ENCODE results near the gene BTN1A1. TPM values are rescaled to one million over a fixed set of nuclear protein-coding genes. Genes with fewer than 3 reads are reported as not detected.

BTN1A1 gene
- total RNA-seq, 1 donor from 2014 or later, result not detected

DNA sequence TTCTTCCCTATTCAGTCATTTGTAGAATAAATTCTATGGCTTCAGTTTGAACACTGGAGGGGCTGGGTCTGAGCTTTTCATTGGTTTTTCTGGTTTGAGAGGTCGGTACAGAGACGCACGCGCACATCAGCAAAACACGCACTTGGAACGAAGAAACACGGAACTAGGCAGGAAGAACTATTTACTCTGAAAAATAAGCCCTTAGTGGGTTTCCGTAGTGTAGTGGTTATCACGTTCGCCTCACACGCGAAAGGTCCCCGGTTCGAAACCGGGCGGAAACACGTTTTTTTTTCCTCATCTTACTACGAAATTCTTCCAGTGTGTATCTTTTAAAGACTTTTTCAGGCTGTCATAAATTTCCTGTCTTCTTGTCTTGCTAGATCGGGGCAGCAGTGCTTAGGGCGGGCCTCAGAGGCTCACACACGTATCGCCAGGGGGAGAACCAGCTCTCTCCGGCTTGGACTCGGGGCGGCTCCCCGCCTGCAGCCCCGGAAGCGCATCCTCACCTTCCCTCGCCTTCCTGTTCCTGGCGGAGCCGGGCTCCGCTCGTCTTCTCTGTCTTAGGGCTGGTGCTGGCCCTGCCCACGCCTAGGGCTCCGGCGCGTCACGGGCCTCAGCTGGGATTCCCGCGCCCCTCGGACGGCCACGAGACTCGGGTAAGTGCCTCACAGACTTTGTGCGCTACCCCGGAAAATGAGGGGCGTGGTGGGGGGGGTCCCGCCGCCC is 37.9 kb downstream of the BTN1A1 start, which contains the start of gene HMGN4:
TSS of gene HMGN4 (plus strand) at position 521 of the 726 bp plus-strand sequence. CDS start 6,841 bp downstream, outside the sequence.
- H3K4me1 ChIP-seq, result peaks cover 18% of the 10 kb centered on the region

DNA sequence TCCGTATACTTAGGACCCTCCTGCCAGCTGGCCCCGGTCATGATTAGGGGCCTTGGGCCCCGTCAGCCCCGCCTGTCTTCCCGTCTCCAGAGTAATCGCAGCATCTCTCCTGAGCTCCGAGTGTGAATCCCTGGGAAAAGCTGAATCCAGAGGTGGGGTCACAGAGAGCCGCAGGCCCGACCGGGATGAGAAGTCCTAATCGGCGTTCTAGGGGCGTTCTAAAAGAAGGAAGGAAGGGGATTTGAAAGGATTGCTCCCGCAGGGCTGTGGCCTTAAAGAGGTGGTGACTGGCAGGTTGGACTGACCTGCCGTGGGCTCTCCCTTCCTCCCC is 38.4 kb downstream of the BTN1A1 start:
- Mint-ChIP-seq H3K27me3 (ENCODE audit: insufficient read depth, low read depth) (peaks cover 15% of the 10 kb centered on the region), H3K4me3 (peak overlapping the region; percentile 99), H3K9me3 (peaks cover 5% of the 10 kb centered on the region), H3K27ac (peak overlapping the region; percentile 100), H3K36me3 (peaks cover 10% of the 10 kb centered on the region), H3K4me1 (peaks cover 43% of the 10 kb centered on the region)
- H3K4me2 ChIP-seq, result peak overlapping the region; percentile 92
- peaks cover 42% of the 10 kb centered on the region for H3K79me2 ChIP-seq (ENCODE audit: low read depth)
- peak overlapping the region; percentile 92 for H3K27ac ChIP-seq
- H3F3A ChIP-seq (ENCODE audit: low read depth), result peaks cover 44% of the 10 kb centered on the region
- peaks cover 5% of the 10 kb centered on the region for H4K20me1 ChIP-seq (ENCODE audit: low read depth)
- peak overlapping the region; percentile 79 for H3K4me3 ChIP-seq
- H3K27me3 ChIP-seq, result no peaks in the 10 kb centered on the region
- DNase-seq (ENCODE audit: low spot score), result peak; percentile 76
- peak overlapping the region; percentile 56 for H3K9ac ChIP-seq
- TF ChIP-seq EZH2 (IDR thresholded peaks at IDR 0.05) (no peak), CTCF (IDR thresholded peaks at IDR 0.05) (no peak), EZH2phosphoT487 (IDR thresholded peaks at IDR 0.05) (no peak)
- H2AFZ ChIP-seq (replicated peaks), result peak overlapping the region; percentile 57
- no peaks in the 10 kb centered on the region for H3K36me3 ChIP-seq
- H3K4me1 ChIP-seq, result peaks cover 18% of the 10 kb centered on the region
- no peaks in the 10 kb centered on the region for H3K9me3 ChIP-seq (ENCODE audit: low read depth)

More for the DNA sequence above, 37.9 kb downstream of the BTN1A1 start, which contains the start of gene HMGN4:
- peak within 1 kb of the TSS; percentile 100 for H3K27ac Mint-ChIP-seq
- H3F3A ChIP-seq (ENCODE audit: low read depth), result peaks cover 44% of the 10 kb centered on the region
- H3K4me2 ChIP-seq, result peak within 1 kb of the TSS; percentile 92
- peak within 1 kb of the TSS; percentile 92 for H3K27ac ChIP-seq
- H3K4me3 Mint-ChIP-seq, result peak within 1 kb of the TSS; percentile 99
- H3K36me3 ChIP-seq, result no peaks in the 10 kb centered on the region
- H3K36me3 Mint-ChIP-seq, result peaks cover 8% of the 10 kb centered on the region
- H3K9me3 Mint-ChIP-seq, result peaks cover 6% of the 10 kb centered on the region
- peaks cover 42% of the 10 kb centered on the region for H3K79me2 ChIP-seq (ENCODE audit: low read depth)
- no peak for TF ChIP-seq EZH2 (IDR thresholded peaks at IDR 0.05)
- TF ChIP-seq EZH2phosphoT487 (IDR thresholded peaks at IDR 0.05), result no peak
- no peak for TF ChIP-seq CTCF (IDR thresholded peaks at IDR 0.05)
- H3K27me3 ChIP-seq, result no peaks in the 10 kb centered on the region
- peak within 1 kb of the TSS; percentile 56 for H3K9ac ChIP-seq
- peaks cover 5% of the 10 kb centered on the region for H4K20me1 ChIP-seq (ENCODE audit: low read depth)
- peaks cover 20% of the 10 kb centered on the region for H3K27me3 Mint-ChIP-seq (ENCODE audit: insufficient read depth, low read depth)
- H3K4me1 Mint-ChIP-seq, result peaks cover 45% of the 10 kb centered on the region
- H2AFZ ChIP-seq (replicated peaks), result peak within 1 kb of the TSS; percentile 76
- peak within 1 kb of the TSS; percentile 79 for H3K4me3 ChIP-seq
- peak; percentile 93 for DNase-seq (ENCODE audit: low spot score)
- no peaks in the 10 kb centered on the region for H3K9me3 ChIP-seq (ENCODE audit: low read depth)

DNA sequence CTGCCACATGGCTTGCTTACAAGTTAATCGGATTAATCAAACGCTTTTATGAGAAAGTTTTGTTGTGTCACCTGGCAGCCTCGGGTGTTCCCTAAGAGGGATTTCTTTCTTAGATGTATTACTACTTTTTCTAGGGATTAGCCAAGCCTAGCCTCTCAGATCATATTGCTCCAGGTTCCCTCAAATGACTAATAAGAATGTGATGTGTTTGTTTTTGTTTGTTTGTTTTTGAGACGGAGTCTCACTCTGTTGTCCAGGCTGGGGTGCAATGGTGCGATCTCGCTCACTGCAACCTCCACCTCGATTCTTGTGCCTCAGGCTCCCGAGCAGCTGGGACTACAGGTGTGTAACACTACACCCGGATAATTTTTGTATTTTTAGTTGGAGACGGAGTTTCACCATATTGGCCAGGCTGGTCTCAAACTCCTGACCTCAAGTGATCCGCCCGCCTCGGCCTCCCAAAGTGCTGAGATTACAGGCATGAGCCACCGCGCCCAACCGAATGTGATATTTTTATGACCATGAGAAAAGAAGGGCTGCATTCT is 39.0 kb downstream of the BTN1A1 start:
- H3K36me3 Mint-ChIP-seq, result peaks cover 10% of the 10 kb centered on the region
- TF ChIP-seq EZH2 (IDR thresholded peaks at IDR 0.05) (no peak), CTCF (IDR thresholded peaks at IDR 0.05) (no peak), EZH2phosphoT487 (IDR thresholded peaks at IDR 0.05) (no peak)
- H3K4me3 Mint-ChIP-seq, result peak overlapping the region; percentile 99
- peaks cover 5% of the 10 kb centered on the region for H3K9me3 Mint-ChIP-seq
- peaks cover 18% of the 10 kb centered on the region for H3K4me1 ChIP-seq
- H3K79me2 ChIP-seq (ENCODE audit: low read depth), result peaks cover 42% of the 10 kb centered on the region
- DNase-seq (ENCODE audit: low spot score), result peak; percentile 66
- peak overlapping the region; percentile 56 for H3K9ac ChIP-seq
- H2AFZ ChIP-seq (replicated peaks), result no peak overlapping the region
- H3K4me1 Mint-ChIP-seq, result peaks cover 39% of the 10 kb centered on the region
- H3K9me3 ChIP-seq (ENCODE audit: low read depth), result no peaks in the 10 kb centered on the region
- H3F3A ChIP-seq (ENCODE audit: low read depth), result peaks cover 44% of the 10 kb centered on the region
- peaks cover 5% of the 10 kb centered on the region for H4K20me1 ChIP-seq (ENCODE audit: low read depth)
- H3K4me2 ChIP-seq, result peak overlapping the region; percentile 92
- H3K27ac ChIP-seq, result peak overlapping the region; percentile 92
- H3K27me3 ChIP-seq, result no peaks in the 10 kb centered on the region
- H3K27me3 Mint-ChIP-seq (ENCODE audit: insufficient read depth, low read depth), result peaks cover 15% of the 10 kb centered on the region
- peak overlapping the region; percentile 100 for H3K27ac Mint-ChIP-seq
- H3K4me3 ChIP-seq, result peak overlapping the region; percentile 79
- no peaks in the 10 kb centered on the region for H3K36me3 ChIP-seq
